NCI-H2227 (cell line): ENCODE data around the gene FGR.

Experiments used
- DNase-seq: peaks from one replicate; lab custom pipeline; 2025; ENCODE audit not compliant: unreplicated experiment; lab: John Stamatoyannopoulos, UW

FGR gene

GRCh38 chr1:27617420-27617819 is 17.6 kb downstream of the FGR start:
- DNase-seq, result no peak

- DNase-seq, result no peak
Measured at GRCh38 chr1:27616441-27616840, 18.5 kb downstream of the FGR start.

GRCh38 chr1:27615346-27616192 is 19.4 kb downstream of the FGR start:
- no peak for DNase-seq

GRCh38 chr1:27614625-27615344 is 20.2 kb downstream of the FGR start:
- no peak for DNase-seq

GRCh38 chr1:27614043-27614624 is 20.9 kb downstream of the FGR start:
- DNase-seq, result no peak

- DNase-seq, result no peak
Measured at GRCh38 chr1:27612718-27613117, 22.3 kb downstream of the FGR start.

GRCh38 chr1:27611450-27611849 is 23.5 kb downstream of the FGR start:
- DNase-seq, result no peak

- DNase-seq, result no peak
Measured at GRCh38 chr1:27609618-27610240, 25.3 kb downstream of the FGR start.

- no peak for DNase-seq
Measured at GRCh38 chr1:27609210-27609555, 25.8 kb downstream of the FGR start.

GRCh38 chr1:27607239-27607804 is 27.7 kb downstream of the FGR start:
- peak; percentile 39 for DNase-seq

- DNase-seq, result no peak
Measured at GRCh38 chr1:27606708-27607238, 28.2 kb downstream of the FGR start.

- peak; percentile 81 for DNase-seq
Measured at GRCh38 chr1:27605796-27606707, 28.9 kb downstream of the FGR start.

GRCh38 chr1:27605300-27605766 is 29.7 kb downstream of the FGR start:
- no peak for DNase-seq

GRCh38 chr1:27604579-27605299 is 30.2 kb downstream of the FGR start:
- DNase-seq, result no peak

- peak; percentile 95 for DNase-seq
Measured at GRCh38 chr1:27603681-27604578, 31.1 kb downstream of the FGR start, which contains the start of gene AHDC1. TSS of gene AHDC1 (minus strand) at chr1:27604144. CDS start at chr1:27552115, 52,029 bp downstream.

- peak; percentile 57 for DNase-seq
Measured at GRCh38 chr1:27603309-27603680, 31.7 kb downstream of the FGR start.

- DNase-seq, result peak; percentile 57
Measured at GRCh38 chr1:27602462-27603308, 32.3 kb downstream of the FGR start.
